Smooth muscle cell (in vitro differentiated cells): ENCODE measurements around the gene SYNC. TPM values are rescaled to one million over a fixed set of nuclear protein-coding genes. Genes with fewer than 3 reads are reported as not detected.

Source experiments
- DNase-seq: peaks from one replicate; lab custom pipeline; 2025; ENCODE audit not compliant: unreplicated experiment; lab: John Stamatoyannopoulos, UW
- H2AFZ ChIP-seq: fragments of 200-600 bp; sonication (generic); 2 replicates; pipeline ENCODE4 v1.6.0; 2016; ENCODE audit warnings: antibody characterized with exemption, low read depth, mild to moderate bottlenecking
- H3F3A ChIP-seq: fragments of 200-600 bp; sonication (generic); 2 replicates; pipeline ENCODE4 v1.6.0; 2017; ENCODE audit warnings: antibody characterized with exemption, low read depth
- H3K27ac ChIP-seq: fragments of 200-600 bp; sonication (generic); 2 replicates; pipeline ENCODE4 v1.5.1; 2016; ENCODE audit warnings: low read depth, mild to moderate bottlenecking
- H3K27me3 ChIP-seq: fragments of 200-600 bp; sonication (generic); 2 replicates; pipeline ENCODE4 v1.6.1; 2016; ENCODE audit warnings: low read depth, mild to moderate bottlenecking
- H3K36me3 ChIP-seq: fragments of 200-600 bp; sonication (generic); 2 replicates; pipeline ENCODE4 v1.5.1; 2016; ENCODE audit warnings: low read depth
- H3K4me1 ChIP-seq: fragments of 200-600 bp; sonication (generic); 2 replicates; pipeline ENCODE4 v1.5.1; 2016; ENCODE audit warnings: low read depth
- H3K4me2 ChIP-seq: fragments of 200-600 bp; sonication (generic); 2 replicates; pipeline ENCODE4 v1.6.0; 2016; ENCODE audit warnings: mild to moderate bottlenecking
- H3K4me3 ChIP-seq: fragments of 200-600 bp; sonication (generic); 2 replicates; pipeline ENCODE4 v1.5.1; 2016; ENCODE audit warnings: mild to moderate bottlenecking
- H3K79me2 ChIP-seq: fragments of 200-600 bp; sonication (generic); 2 replicates; pipeline ENCODE4 v1.6.0; 2016; ENCODE audit warnings: low read depth, mild to moderate bottlenecking
- H3K9ac ChIP-seq: fragments of 200-600 bp; sonication (generic); 2 replicates; pipeline ENCODE4 v1.6.0; 2016; ENCODE audit warnings: low read depth
- H3K9me3 ChIP-seq: fragments of 200-600 bp; sonication (generic); replicated peaks from 2 replicates; pipeline ENCODE4 v1.5.1; 2016; ENCODE audit warnings: low read depth
- H4K20me1 ChIP-seq: fragments of 200-600 bp; sonication (generic); 2 replicates; pipeline ENCODE4 v1.6.0; 2016; ENCODE audit warnings: low read depth
- CTCF ChIP-seq: fragments of 200-600 bp; sonication (generic); IDR thresholded peaks from 2 replicates; pipeline ENCODE4 v1.5.1; 2017; ENCODE audit warnings: borderline replicate concordance, mild to moderate bottlenecking, antibody characterized with exemption; ENCODE audit not compliant: insufficient read depth, poor library complexity, severe bottlenecking
- WGBS: methylation state at CpG from one replicate; pipeline ENCODE4 v1.1.7; 2016; ENCODE audit warnings: low lambda C conversion rate; 5-methylcytosine and 5-hydroxymethylcytosine counted together
- polyA plus RNA-seq: library from polyadenylated mRNA; unstranded; fragments of >200 nt; fragmentation: Nextera tagmentation; extraction: Ambion mirVana; gene quantifications from 2 replicates; pipeline ENCODE4 v1.2.1, GENCODE V29; 2016
- total RNA-seq: library from RNA; depleted of rRNA; stranded (reverse); fragments of >200 nt; gene quantifications from 2 replicates; pipeline ENCODE4 v1.2.3, GENCODE V29; 2014

The SYNC gene
- total and polyA plus RNA-seq, 2 experiments from 2014 or later = 4.6 to 6.2 TPM

DNA sequence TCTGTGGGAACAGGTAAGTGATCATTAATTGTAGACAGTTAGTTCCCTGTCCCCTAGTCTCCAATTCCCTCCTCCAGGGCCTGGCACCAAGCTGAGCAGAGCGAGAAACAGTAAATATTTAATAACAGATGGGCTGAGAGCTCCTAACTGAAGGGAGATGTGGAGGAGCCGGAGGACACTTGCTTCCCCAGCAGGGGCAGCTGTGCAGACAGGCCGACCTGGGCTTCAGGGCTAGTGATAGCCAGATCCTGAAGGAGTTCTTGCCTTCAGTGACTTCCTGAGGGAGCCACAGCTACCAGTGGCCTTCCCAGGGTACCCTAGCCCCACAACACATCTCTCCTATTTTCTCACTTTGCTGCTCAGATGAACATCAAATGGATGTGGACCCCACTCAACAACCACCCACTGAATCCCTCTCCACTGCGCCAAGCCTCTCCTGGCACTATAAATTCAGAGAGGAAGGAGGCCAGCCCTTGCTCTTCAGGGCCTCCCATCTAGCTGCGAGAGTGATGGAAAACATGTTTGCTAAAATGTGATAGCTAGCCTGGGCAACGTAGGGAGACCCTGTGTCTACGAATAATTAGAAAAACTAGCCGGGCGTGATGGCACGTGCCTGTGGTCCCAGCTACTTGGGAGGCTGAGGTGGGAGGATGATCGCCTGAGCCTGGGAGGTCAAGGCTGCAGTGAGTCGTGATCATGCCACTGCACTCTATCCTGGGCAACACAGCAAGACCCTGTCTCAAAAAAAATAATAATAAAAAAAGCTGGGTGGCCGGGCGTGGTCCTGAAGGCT, 26.9 kb upstream of the SYNC start:
- H3F3A ChIP-seq = no peaks in the 10 kb centered on the region
- H3K9me3 ChIP-seq = no peaks in the 10 kb centered on the region
- H3K36me3 ChIP-seq = no peaks in the 10 kb centered on the region
- H2AFZ ChIP-seq = no peak overlapping the region
- WGBS = 75% methylated on average over 14 of the region's 14 CpGs
- H3K4me2 ChIP-seq = no peak overlapping the region
- peaks cover 12% of the 10 kb centered on the region for H3K4me1 ChIP-seq
- TF ChIP-seq CTCF = no peak
- DNase-seq = no peak
- H3K27ac ChIP-seq = no peak overlapping the region
- H3K9ac ChIP-seq = no peak overlapping the region
- H3K4me3 ChIP-seq = no peak overlapping the region
- no peaks in the 10 kb centered on the region for H4K20me1 ChIP-seq
- H3K79me2 ChIP-seq = no peaks in the 10 kb centered on the region
- H3K27me3 ChIP-seq = no peaks in the 10 kb centered on the region

DNA sequence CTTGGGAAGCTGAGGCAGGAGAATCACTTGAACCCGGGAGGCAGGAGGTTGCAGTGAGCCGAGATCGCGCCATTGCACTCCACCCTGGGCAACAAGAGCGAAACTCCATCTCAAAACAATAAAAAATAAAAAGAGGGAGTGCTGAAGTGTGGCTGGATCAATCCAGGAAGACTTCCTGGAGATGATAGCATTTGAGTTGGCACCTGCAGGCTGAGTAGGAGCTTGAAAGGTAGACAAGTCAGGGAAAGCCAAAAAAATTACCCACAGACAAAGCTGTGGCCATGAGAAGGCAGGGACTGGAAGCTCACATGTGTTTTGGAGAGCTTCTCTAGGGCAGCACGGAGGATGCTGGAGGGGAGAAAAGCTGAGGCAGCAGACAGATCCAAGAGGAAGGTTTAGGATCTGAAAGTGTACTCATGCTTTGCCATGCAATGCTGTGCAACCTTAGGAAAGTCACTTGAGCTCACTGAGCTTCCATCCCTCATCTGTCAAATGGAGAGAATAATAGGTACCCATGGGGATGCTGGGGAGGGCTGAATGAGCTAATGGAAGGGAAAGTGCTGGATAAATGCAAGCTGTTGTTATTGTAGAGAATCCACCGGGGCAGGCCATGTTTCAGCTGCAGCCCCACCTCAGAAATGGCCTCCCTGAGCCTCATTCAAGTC, 26.0 kb upstream of the SYNC start:
- 94% methylated on average over 7 of the region's 7 CpGs for WGBS
- no peak for DNase-seq
- H2AFZ ChIP-seq = no peak overlapping the region

DNA sequence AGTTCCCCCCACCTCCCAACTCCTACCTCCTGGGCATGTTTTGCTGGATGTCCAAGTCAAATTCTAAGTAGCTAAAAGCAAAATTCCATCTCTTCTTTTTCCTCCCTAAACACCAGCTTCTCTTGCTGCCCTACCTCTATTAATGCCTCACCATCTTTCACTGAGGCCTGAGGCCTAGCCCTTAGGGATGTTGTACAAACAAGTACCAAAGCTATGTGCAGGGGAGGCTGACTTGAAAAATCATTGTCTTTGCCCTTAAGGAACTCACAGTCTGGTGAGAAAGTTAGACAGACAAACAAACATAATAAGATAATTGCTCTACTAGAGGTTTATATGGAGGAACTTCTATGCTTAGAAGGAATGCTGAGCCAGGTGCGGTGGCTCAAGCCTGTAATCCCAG, 25.3 kb upstream of the SYNC start:
- no peaks in the 10 kb centered on the region for H3K27me3 ChIP-seq
- H3K4me2 ChIP-seq = no peak overlapping the region
- DNase-seq = no peak
- no peak overlapping the region for H3K4me3 ChIP-seq
- H3F3A ChIP-seq = no peaks in the 10 kb centered on the region
- no peaks in the 10 kb centered on the region for H3K36me3 ChIP-seq
- TF ChIP-seq CTCF = no peak
- H3K79me2 ChIP-seq = no peaks in the 10 kb centered on the region
- WGBS = 85% methylated on average over 1 of the region's 1 CpG
- no peak overlapping the region for H2AFZ ChIP-seq
- no peaks in the 10 kb centered on the region for H3K9me3 ChIP-seq
- H3K27ac ChIP-seq = no peak overlapping the region
- no peaks in the 10 kb centered on the region for H4K20me1 ChIP-seq
- H3K4me1 ChIP-seq = peaks cover 7% of the 10 kb centered on the region
- H3K9ac ChIP-seq = no peak overlapping the region

More for the DNA sequence above, 26.0 kb upstream of the SYNC start:
- H3K4me3 ChIP-seq = no peak overlapping the region
- H4K20me1 ChIP-seq = no peaks in the 10 kb centered on the region
- H3K27me3 ChIP-seq = no peaks in the 10 kb centered on the region
- H3K4me2 ChIP-seq = no peak overlapping the region
- H3K4me1 ChIP-seq = peaks cover 8% of the 10 kb centered on the region
- H3K9ac ChIP-seq = no peak overlapping the region
- H3K36me3 ChIP-seq = no peaks in the 10 kb centered on the region
- H3K27ac ChIP-seq = no peak overlapping the region
- no peak for TF ChIP-seq CTCF
- H3K9me3 ChIP-seq = no peaks in the 10 kb centered on the region
- H3K79me2 ChIP-seq = no peaks in the 10 kb centered on the region
- H3F3A ChIP-seq = no peaks in the 10 kb centered on the region
